Measurements from ENCODE around the gene CDK15.

The CDK15 gene

GRCh38 chr2:201883606-201884369, 77.5 kb downstream of the CDK15 start:
- H3K9me3 Mint-ChIP-seq = no peaks in the 10 kb centered on the region
- H3K4me1 Mint-ChIP-seq (ENCODE audit: low read depth) = peaks cover 19% of the 10 kb centered on the region
- H3K27ac Mint-ChIP-seq = no peak overlapping the region
- no peak overlapping the region for H3K4me3 Mint-ChIP-seq
- H3K27me3 Mint-ChIP-seq (ENCODE audit: low read depth) = peaks cover 89% of the 10 kb centered on the region
- H3K36me3 Mint-ChIP-seq (ENCODE audit: low read depth) = no peaks in the 10 kb centered on the region

DNA sequence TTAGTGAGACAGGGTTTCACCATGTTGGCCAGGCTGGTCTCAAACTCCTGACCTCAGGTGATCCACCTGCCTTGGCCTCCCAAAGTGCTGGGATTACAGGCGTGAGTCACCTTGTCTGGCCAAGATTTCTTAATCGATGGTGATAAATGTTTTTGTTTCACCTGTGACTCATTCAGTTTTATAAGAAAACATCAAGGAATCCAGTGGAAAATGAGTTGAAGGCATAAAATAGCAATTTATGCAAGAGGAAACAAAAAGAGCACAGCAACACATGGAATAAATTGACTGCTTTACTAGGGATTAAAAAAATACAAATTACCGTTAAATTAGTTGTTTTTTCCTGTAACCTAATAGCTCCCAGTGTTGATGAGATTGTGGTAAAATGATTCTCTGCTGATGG, 80.2 kb downstream of the CDK15 start:
- Mint-ChIP-seq H3K36me3 (ENCODE audit: low read depth) (no peaks in the 10 kb centered on the region), H3K27ac (no peak overlapping the region), H3K4me3 (no peak overlapping the region), H3K4me1 (ENCODE audit: low read depth) (peaks cover 8% of the 10 kb centered on the region), H3K9me3 (no peaks in the 10 kb centered on the region), H3K27me3 (ENCODE audit: low read depth) (peaks cover 69% of the 10 kb centered on the region)

- peaks cover 55% of the 10 kb centered on the region for H3K27me3 Mint-ChIP-seq (ENCODE audit: low read depth)
- no peak overlapping the region for H3K4me3 Mint-ChIP-seq
- H3K27ac Mint-ChIP-seq = no peak overlapping the region
- no peaks in the 10 kb centered on the region for H3K4me1 Mint-ChIP-seq (ENCODE audit: low read depth)
- H3K36me3 Mint-ChIP-seq (ENCODE audit: low read depth) = no peaks in the 10 kb centered on the region
- H3K9me3 Mint-ChIP-seq = no peaks in the 10 kb centered on the region
Observed at GRCh38 chr2:201887773-201888425, 81.6 kb downstream of the CDK15 start.

- no peak overlapping the region for H3K27ac Mint-ChIP-seq
- no peak overlapping the region for H3K4me3 Mint-ChIP-seq
- H3K36me3 Mint-ChIP-seq (ENCODE audit: low read depth) = no peaks in the 10 kb centered on the region
- H3K4me1 Mint-ChIP-seq (ENCODE audit: low read depth) = no peaks in the 10 kb centered on the region
- peaks cover 51% of the 10 kb centered on the region for H3K27me3 Mint-ChIP-seq (ENCODE audit: low read depth)
- no peaks in the 10 kb centered on the region for H3K9me3 Mint-ChIP-seq
Observed at GRCh38 chr2:201888426-201888800, 82.1 kb downstream of the CDK15 start.

DNA sequence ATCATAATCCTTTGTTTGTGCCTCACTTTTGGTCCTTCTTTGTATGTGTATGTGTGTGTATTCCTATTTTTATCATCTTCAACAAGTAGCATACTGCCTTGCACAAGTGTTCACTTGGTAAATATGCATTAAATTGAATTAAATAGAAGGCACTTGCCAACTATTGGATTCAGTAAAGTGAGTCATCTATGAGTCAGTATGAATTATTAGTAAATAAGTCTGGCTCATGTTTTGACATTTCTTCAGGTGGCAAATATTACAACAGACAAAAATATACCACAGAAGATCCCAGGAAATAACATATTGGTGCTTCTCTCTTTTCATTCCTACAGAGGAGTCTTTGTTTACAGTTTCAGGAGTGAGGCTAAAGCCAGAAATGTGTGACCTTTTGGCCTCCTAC, 84.1 kb downstream of the CDK15 start:
- no peaks in the 10 kb centered on the region for H3K4me1 Mint-ChIP-seq (ENCODE audit: low read depth)
- H3K36me3 Mint-ChIP-seq (ENCODE audit: low read depth) = no peaks in the 10 kb centered on the region
- H3K27ac Mint-ChIP-seq = no peak overlapping the region
- H3K27me3 Mint-ChIP-seq (ENCODE audit: low read depth) = peaks cover 43% of the 10 kb centered on the region
- H3K9me3 Mint-ChIP-seq = no peaks in the 10 kb centered on the region
- H3K4me3 Mint-ChIP-seq = no peak overlapping the region

DNA sequence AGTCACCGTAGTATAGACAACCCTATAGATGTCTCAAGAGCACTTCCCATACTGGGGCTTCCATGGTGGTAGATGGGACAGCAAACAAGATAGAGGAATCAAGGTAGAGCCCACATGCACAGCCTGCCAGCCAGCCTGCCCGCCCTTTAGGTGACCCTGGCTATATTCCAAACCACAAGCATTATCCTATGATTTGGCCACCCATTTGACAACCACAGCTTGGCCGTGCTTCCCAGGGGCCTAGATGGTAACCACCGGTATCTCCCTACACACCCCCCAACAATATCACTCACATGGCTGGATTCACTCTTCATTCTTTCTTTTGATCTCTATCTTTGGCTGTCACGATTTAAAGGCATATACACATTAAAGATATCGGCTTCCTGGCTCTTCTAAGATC, 85.3 kb downstream of the CDK15 start:
- H3K36me3 Mint-ChIP-seq (ENCODE audit: low read depth) = no peaks in the 10 kb centered on the region
- peaks cover 40% of the 10 kb centered on the region for H3K27me3 Mint-ChIP-seq (ENCODE audit: low read depth)
- H3K9me3 Mint-ChIP-seq = no peaks in the 10 kb centered on the region
- H3K4me1 Mint-ChIP-seq (ENCODE audit: low read depth) = no peaks in the 10 kb centered on the region
- H3K4me3 Mint-ChIP-seq = no peak overlapping the region
- H3K27ac Mint-ChIP-seq = no peak overlapping the region

- H3K36me3 Mint-ChIP-seq (ENCODE audit: low read depth) = no peaks in the 10 kb centered on the region
- H3K4me1 Mint-ChIP-seq (ENCODE audit: low read depth) = no peaks in the 10 kb centered on the region
- peaks cover 40% of the 10 kb centered on the region for H3K27me3 Mint-ChIP-seq (ENCODE audit: low read depth)
- no peak overlapping the region for H3K4me3 Mint-ChIP-seq
- no peaks in the 10 kb centered on the region for H3K9me3 Mint-ChIP-seq
- no peak overlapping the region for H3K27ac Mint-ChIP-seq
Observed at GRCh38 chr2:201892516-201892915, 86.2 kb downstream of the CDK15 start.

- H3K4me3 Mint-ChIP-seq = no peak overlapping the region
- H3K27ac Mint-ChIP-seq = no peak overlapping the region
- peaks cover 42% of the 10 kb centered on the region for H3K27me3 Mint-ChIP-seq (ENCODE audit: low read depth)
- H3K36me3 Mint-ChIP-seq (ENCODE audit: low read depth) = no peaks in the 10 kb centered on the region
- peaks cover 4% of the 10 kb centered on the region for H3K4me1 Mint-ChIP-seq (ENCODE audit: low read depth)
- H3K9me3 Mint-ChIP-seq = no peaks in the 10 kb centered on the region
Observed at GRCh38 chr2:201900362-201900761, 94.0 kb downstream of the CDK15 start.

- peaks cover 41% of the 10 kb centered on the region for H3K27me3 Mint-ChIP-seq (ENCODE audit: low read depth)
- H3K4me3 Mint-ChIP-seq = peak overlapping the region; percentile 37
- H3K27ac Mint-ChIP-seq = no peak overlapping the region
- H3K4me1 Mint-ChIP-seq (ENCODE audit: low read depth) = peaks cover 4% of the 10 kb centered on the region
- H3K9me3 Mint-ChIP-seq = no peaks in the 10 kb centered on the region
- no peaks in the 10 kb centered on the region for H3K36me3 Mint-ChIP-seq (ENCODE audit: low read depth)
Observed at GRCh38 chr2:201901786-201902185, 95.4 kb downstream of the CDK15 start.

- H3K4me3 Mint-ChIP-seq = no peak overlapping the region
- no peaks in the 10 kb centered on the region for H3K9me3 Mint-ChIP-seq
- H3K27me3 Mint-ChIP-seq (ENCODE audit: low read depth) = peaks cover 31% of the 10 kb centered on the region
- peaks cover 9% of the 10 kb centered on the region for H3K4me1 Mint-ChIP-seq (ENCODE audit: low read depth)
- H3K27ac Mint-ChIP-seq = no peak overlapping the region
- H3K36me3 Mint-ChIP-seq (ENCODE audit: low read depth) = no peaks in the 10 kb centered on the region
Observed at GRCh38 chr2:201904538-201905420, 98.4 kb downstream of the CDK15 start.

GRCh38 chr2:201906777-201907562, 100.6 kb downstream of the CDK15 start:
- Mint-ChIP-seq H3K27me3 (ENCODE audit: low read depth) (peaks cover 20% of the 10 kb centered on the region), H3K4me1 (ENCODE audit: low read depth) (peaks cover 13% of the 10 kb centered on the region), H3K9me3 (no peaks in the 10 kb centered on the region), H3K36me3 (ENCODE audit: low read depth) (no peaks in the 10 kb centered on the region), H3K27ac (no peak overlapping the region), H3K4me3 (no peak overlapping the region)

DNA sequence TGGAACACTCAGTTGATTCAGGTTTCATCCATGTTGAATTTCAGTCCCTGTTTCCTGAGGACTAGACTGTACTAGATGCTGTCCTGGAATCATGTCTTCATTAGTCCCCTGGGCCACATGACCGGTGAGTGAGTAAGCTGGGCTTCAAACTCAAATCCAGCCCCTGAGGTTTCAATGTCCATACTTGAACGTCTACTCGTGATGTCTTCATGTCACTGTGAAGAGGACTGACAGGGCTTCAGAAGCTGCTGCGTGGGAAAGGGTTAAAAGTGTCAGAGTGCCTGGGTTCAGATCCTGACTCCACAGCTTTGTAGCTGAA, 101.2 kb downstream of the CDK15 start:
- Mint-ChIP-seq H3K27me3 (ENCODE audit: low read depth) (peaks cover 15% of the 10 kb centered on the region), H3K4me1 (ENCODE audit: low read depth) (peaks cover 13% of the 10 kb centered on the region), H3K36me3 (ENCODE audit: low read depth) (no peaks in the 10 kb centered on the region), H3K9me3 (no peaks in the 10 kb centered on the region), H3K4me3 (no peak overlapping the region), H3K27ac (no peak overlapping the region)

DNA sequence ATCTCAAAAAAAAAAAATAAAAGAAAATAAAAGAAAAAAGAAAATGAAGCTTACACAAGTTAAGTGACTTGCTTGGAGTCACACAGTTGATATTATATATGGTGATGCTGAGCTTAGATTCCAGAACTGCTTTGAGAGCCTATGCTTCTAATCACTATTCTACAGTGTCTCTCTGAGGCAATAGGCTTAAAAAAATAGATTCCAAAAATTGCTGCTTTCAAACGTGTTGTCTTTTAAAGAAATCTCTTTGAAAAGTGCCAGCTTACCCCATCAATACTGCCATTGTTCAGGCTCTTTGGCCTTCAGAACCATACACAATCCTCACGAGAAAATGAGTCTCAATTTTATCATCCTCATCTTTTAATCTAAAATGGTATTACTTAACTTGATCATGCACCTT, 102.6 kb downstream of the CDK15 start:
- no peak overlapping the region for H3K4me3 Mint-ChIP-seq
- peaks cover 15% of the 10 kb centered on the region for H3K27me3 Mint-ChIP-seq (ENCODE audit: low read depth)
- no peaks in the 10 kb centered on the region for H3K9me3 Mint-ChIP-seq
- peaks cover 13% of the 10 kb centered on the region for H3K4me1 Mint-ChIP-seq (ENCODE audit: low read depth)
- H3K27ac Mint-ChIP-seq = no peak overlapping the region
- no peaks in the 10 kb centered on the region for H3K36me3 Mint-ChIP-seq (ENCODE audit: low read depth)

- Mint-ChIP-seq H3K36me3 (ENCODE audit: low read depth) (no peaks in the 10 kb centered on the region), H3K27ac (no peak overlapping the region), H3K9me3 (no peaks in the 10 kb centered on the region), H3K27me3 (ENCODE audit: low read depth) (peaks cover 14% of the 10 kb centered on the region), H3K4me3 (no peak overlapping the region), H3K4me1 (ENCODE audit: low read depth) (peaks cover 13% of the 10 kb centered on the region)
Observed at GRCh38 chr2:201909348-201909747, 103.0 kb downstream of the CDK15 start.
